NCI-H2196 treated with DMSO at 0.1 percent for 48 hours (cell line): ENCODE data around the gene RAD51B.
"Not testable (repeated sequence)": the region's sequence is repeated elsewhere in the genome, so short reads cannot be mapped to it uniquely, and the experiment has no call there.

Experiments used
- DNase-seq: peaks from one replicate; lab custom pipeline; 2025; ENCODE audit not compliant: unreplicated experiment; lab: John Stamatoyannopoulos, UW

RAD51B gene

DNA sequence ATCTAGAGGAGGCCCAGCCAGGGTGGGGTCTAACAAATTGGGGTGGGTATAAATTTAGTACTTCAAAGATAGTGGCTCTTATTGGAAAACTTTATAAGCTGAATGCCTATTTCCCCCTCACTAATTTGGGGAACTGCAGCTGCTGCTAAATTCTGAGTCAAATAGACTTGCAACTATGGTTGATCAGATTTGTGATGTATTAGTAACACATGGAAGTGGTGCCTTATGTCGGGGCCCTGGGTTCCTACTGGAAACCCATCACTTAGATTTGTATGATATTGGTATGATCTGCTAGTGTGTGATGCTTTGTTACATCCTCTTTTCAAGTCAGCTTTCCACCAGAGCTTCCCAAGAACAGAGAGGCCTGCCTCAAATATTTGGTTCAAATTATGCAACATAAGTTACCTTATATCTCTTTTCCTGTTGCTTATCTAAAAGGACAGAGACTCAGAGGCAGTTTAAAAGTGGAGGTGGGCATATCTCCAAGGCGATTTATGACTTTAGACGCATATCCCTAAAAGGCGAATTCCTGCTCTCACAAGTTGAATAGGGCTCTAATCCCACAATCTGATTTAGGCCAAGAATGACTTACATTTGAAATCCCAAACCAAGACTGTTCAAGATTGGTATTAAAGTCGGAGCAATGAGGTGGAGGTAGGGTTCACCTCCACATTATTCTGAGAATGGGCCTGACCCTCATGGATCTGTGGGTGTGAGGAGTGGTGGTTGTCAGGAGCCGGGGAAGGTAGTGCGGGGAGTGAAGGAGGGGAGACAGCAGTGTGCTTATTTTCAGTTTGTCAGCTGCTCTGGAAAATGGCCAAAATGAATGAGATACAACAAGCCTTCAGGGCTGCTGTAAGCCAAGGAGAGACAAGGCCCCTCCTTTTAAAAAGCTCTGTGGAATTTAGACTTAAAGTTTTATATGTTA, 425.8 kb downstream of the RAD51B start:
- DNase-seq: peak; percentile 8

DNA sequence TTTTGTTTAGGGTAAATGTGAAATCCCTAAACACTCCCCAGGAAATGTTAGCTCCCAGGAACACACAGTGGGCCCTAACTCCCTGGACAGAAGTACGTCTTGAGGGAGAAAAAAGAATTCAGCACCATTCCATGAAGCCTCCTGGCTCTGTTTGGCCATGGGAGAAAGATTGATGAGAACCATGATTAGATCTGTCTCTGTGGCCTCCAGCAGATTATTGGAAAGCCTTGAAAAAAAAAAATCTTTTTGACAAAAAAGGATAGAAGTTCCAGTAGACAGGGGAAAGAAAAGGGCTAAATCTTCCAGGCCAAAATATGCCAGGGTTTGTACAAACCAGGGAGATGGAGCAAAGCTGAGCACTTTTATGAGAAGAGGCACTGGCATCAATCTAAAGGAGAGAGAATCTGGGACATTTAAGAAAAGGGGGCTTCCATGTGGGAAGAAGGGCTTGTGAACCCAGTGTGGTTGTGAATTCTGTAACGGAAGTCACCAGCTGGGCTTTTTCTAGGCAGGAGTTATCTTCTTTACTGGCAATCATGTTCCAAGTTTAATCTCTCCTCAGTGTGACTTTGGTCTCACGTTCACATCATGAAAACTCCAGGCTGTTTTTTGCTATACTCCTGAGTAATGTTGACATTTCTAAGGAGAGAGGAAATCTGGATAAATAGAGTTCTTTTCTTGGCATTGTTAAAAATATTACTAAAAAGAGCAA, 426.7 kb downstream of the RAD51B start:
- no peak for DNase-seq

DNA sequence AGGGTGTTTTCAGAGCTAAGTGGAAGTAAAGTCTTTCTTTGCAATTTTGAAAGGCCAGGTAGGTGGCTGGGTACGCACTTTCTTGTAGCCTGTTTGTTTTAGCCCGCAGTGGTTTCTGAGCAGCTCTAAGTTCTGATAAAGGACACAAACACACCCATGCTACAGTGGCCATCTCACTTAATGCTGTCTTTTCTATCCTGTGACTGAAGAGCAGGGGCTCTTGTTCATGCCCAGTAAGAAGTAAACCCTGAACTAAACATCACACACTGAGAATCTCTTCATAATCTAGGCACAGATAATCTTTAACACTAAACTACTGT, 427.2 kb downstream of the RAD51B start:
- no peak for DNase-seq

DNA sequence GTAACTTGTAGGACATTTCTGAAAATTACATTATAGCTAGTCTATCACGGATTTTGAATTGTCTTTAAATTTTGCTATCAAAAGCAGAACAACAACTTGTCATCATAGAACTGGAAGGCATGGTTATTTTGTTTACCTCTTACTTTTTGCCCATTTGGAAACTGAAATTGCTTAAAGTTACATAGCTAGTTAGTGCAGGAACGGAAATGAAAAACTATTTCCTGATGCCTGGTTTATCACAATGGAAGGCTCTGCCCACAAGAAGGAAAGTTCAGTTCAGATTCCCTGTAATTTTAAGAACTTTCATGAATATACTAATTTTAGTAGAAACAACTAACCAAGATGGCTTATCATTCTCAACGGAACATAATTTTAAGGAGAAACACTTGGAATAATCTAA, 427.7 kb downstream of the RAD51B start:
- no peak for DNase-seq

DNA sequence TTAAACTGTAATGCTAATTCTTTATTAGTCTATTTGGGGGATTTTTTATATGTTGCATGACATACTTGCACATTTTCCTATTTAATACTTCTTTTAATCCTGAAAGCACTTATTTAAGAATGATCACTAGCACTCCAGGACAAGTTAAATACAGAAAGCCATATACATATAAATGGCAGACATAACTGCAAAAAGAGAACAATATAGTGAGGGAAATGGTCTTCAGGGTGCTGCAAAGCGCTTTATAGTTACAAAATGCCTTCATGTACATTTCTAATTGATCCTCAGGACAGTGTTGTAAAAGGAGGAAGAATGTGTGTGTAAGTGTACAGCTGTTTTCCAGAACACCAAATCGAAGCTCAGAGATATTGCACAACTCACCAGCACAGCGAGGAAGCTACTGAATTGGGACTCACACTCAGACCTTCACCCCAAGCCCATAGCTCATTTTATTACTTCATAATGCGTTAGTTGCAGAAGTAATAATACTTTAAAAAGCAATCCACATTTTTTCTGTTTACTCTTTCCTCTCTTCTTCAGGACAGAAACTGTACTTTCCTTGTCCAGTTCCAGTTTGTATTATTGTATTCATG, 428.2 kb downstream of the RAD51B start:
- no peak for DNase-seq

DNA sequence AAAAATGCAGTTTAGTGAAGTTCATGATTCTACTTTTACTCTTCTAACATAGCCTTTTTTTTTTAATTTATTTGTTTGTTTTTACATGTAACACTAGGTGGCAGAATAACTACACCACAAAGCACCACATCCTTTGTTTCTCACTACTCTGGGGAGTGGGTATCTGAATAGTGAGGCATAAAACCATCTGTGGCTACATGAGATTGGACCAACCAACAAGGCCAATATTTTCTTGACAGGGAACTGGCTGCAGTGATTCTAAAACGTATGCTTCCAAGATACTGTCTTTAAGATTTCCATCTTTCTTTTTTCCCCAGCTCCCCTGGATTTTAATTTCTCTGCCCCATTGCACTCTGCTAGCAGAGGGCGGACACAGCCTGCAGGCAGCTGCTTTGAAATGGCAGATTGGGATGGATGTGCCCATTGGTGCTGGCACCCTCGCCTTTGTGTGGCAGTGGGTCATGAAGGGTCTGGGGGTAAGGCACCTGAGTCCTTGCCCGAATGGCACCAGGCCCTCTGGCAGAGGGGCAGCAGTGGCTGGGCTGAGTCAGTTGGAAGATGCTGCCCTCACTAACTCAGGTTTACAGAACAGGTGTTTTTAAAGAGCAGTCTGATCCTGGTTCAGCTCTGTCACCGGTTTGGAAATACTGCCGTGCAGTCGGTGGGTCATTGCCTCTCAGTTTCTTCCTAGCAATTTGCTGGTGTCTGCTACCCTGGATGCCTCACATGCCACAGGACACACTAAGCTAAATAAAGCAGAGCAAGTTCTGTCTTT, 429.1 kb downstream of the RAD51B start:
- DNase-seq: peak; percentile 71

DNA sequence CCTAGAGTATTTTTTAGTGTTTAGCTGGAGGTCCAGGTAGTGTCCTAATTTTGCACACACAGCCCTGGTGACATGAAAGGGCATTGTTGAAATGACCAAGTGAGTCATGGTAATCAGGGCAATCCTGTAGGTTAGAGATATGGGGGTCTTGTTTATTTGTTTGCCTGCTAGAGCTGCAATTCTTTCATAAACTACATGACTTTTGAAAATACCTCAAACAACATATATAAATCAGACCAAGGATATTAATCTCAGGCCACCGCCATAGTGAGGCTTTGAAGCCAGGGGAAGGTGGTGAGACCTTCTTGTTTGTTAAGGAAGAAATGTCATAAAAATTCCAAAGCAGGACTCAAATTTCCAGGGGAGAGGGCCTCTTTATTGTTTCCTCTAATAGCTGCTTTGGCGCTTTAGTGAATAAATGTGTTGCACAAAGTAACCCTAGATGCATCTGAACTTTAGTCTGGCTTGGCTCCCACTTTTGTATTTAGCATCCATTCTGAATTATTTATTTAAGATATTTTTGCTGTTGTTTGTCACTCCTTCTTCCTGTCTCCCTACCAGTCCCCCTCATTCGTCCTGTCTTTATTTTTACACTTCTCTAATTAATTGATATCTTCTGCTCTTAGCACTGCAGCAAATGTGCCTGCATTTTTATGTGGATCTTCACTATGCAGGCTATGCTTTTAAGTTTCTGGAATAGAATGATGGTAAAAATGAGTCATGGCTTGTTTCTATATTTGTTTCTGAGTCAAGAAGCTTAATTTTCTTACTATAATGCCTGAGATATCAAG, 430.3 kb downstream of the RAD51B start:
- peak; percentile 44 for DNase-seq

DNA sequence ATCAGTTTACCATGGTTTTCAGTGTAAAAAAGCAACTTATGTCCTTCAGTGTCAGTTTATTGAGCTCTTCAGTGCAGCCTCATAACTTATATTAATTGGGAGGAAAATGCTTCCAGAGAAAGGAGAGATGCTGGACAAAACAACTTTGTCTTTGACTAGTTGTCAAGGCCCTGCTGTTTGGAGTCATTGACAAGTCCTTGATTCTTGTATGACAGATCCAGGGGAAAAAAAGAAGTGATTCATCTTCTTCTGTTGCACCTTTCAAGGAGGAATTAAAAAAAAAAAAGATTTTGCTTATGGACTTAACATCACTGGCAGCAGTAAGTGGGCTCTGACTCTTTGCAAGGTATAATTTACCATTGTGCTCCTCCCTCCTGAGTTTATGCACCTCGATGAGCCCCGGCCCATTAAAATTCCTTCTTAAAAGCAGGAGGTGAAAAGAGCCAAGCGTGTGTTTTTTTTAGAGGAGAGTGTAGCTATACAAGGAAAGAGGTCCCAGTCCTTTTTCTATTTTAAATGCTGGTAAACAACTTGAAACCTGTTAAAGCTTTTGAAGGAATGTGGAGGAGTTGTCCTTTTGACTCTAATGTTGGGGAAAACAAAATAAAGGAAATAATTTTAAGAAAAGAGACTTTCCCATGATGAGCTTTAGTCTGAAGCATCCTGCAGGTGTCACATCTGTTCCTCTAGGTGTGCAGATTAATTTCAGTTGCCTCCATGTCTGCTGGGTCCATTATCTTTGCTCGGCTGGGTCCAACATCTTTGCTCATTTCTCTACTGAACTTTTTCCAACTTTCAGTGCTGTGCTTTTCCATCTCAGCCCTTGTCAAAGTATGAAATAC, 431.6 kb downstream of the RAD51B start:
- DNase-seq: peak; percentile 8

DNA sequence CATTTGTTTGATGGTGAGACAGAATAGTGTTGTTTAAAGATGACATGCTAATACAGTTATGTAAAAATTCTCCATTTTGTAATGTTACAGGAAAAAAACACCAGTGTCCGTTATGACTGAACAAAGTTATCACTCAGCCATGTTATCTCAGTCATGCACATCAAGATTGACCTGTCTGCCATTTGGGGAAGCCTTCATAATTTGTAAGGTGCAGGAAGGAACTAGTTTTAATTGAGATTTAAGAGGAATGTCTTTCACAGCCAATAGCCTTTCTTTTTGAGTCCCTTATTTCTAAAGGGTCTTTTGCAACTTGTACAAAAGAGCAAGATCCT, 432.2 kb downstream of the RAD51B start:
- DNase-seq: no peak

DNA sequence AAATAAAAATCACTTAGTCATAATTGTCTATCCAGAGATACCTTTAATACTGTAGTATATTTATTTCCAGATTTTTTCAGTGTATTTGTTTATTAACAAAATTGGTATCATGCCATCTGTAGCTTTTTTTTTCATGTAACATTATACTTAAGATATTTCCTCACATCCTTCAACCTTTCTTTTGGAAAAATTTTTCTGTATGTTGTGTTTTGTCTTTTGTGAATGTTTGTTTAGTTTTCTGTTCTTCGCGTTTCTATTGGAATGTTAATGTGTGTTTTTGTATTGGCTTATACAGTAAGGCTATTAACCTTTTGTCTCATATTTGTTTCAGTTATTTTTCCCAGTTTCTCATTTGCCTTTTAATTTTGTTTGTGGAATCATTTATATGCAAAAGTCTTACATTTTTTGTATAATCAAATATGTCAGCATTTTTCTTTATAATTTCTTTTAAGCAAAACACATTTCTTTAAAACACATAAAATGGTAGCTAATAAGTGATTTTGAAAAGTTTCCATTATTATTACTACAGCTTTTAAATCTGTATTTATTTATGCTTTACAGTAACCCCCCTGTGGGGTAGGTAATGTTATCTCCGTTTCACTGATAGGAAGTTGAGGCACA, 433.7 kb downstream of the RAD51B start:
- DNase-seq: no peak

DNA sequence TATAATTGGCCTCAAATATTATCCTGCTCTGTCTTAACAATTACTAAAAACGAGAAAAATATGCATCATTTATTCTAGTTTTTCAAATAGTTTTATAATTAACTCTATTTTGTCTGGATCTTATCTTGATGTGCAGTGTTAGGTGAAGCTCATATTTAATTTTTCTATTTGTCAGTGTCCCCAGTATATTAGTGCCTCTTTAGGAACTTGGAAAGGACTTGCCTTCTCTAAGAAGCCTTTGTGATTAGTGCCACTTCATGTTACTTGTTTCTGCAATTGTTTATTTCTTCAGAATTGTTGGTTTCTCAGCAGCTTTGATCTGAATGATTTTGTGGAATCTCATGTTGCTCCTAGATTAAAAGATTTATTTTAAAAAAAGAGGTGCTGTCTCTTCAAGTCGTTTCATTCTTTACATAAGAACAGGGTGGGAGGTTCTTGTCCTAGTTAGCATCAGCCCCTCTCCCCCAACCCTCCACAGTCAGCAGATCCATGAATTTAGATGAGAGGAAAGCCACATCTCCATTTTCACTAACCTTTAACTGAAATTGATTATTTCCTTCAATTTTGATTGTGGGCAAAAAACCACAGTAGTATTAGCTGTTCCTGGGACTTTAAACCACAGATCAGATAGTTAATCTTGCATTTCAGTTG, 434.4 kb downstream of the RAD51B start:
- no peak for DNase-seq

DNA sequence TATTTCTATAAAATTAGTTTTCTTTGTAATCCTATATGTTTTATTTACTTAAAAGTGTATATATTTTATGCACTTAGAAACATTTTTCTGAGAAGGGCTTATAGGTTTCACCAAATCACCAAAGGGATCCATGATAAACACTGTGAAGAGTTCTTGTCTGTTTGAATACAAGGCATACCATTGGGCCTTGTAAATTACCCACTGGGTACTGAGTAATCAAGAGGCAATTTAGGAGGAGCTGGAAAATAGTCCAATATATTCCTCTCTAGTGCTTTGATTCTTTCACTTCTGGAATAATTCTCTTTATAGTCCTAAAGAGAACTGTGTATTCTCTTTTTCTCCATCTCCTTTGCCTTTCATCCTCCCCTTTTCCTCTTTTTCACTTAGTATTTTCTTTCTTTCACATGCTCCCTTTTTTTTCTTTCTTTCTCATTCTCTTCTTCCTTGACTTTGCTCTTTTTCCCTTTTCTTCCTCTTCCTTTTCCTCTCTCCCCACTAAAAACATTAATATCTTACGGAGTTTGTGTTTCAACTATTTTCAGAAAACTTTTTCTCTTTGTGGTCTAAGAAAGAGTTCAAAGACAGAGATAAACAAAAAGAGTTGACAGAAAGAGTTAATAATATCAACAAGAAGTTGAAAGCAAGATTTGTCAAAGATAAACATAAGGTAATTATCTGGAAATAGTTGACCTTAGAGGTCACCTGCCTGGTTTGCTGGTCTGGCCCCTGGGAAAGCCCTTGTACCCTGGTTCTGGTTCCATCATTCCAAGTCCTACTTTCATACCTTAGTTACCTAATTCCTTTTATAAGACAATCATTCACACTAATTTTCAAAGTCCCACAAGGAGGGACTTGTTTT, 435.3 kb downstream of the RAD51B start:
- no peak for DNase-seq

DNA sequence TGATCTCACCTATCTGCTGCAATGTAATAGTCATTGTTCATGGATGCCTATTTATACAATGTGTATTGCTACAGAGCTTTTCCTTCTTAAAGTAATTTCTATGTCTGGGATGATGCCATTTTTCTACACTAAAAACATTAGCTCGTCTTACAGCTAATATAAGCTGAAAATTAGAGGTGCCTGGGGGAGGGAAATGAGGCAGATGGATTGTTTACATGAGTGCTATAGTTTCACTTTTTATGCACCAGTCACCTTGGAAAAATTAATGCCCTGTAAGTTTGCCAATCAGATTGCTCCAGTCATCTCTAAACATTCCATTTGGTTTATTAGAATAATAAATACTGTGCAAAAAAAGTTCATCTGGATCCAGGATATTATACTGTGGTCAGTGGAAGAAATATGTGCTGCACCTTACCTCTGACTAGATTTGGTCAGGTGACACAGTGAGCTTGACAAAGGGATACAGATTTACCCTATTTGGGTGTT, 436.2 kb downstream of the RAD51B start:
- DNase-seq: peak; percentile 7

DNA sequence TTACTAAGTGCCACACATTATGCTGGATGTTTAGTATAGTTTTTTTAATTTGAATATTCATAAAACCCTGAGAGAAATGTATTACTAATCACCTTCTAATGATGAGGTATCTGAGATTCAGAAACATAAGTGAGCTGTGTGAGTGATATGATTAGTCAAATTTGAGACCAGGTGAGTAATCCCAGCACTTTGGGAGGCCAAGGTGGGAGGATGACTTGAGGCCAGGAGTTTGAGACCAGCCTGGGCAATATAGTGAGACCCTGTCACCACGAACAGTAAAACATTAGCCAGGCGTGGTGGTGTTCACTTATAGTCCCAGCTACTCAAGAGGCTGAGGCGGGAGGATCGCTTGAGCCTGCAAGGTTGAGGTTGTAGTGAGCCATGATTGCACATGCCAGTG, 438.4 kb downstream of the RAD51B start:
- DNase-seq: no peak

DNA sequence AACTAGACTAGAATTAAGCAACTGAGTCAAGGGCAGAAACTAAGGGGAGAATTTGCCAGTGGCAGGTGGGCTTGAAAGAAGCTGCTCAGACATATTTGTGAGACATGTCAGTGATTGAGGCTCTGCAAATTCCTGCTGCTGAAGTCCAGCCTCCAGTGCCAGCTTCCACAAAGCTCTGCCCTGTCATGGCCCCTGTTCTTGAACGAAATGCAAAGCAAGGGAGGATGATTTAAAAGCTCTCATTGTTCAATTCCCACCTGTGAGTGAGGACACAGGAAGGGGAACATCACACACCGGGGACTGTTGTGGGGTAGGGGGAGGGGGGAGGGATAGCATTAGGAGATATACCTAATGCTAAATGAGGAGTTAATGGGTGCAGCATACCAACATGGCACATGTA, 439.4 kb downstream of the RAD51B start:
- not testable (repeated sequence) for DNase-seq

DNA sequence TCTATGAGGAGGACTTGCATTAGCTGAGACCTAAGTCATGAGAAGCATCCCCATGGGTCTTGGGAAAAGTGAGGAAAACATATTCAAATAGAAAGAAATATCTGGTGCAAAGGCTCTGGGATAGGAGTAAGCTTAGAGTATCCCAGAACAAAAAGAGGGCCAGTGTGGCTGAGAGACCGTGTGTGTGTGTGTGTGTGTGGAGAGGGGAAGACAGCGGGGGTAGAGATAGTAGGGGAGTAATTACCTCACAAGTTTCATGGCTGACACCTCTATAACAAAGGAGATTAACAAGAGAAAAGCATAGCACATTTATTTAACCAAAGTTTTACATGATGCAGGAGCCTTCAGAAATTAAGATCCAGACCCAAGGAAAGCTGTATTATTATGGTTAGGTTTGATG, 440.5 kb downstream of the RAD51B start:
- no peak for DNase-seq

DNA sequence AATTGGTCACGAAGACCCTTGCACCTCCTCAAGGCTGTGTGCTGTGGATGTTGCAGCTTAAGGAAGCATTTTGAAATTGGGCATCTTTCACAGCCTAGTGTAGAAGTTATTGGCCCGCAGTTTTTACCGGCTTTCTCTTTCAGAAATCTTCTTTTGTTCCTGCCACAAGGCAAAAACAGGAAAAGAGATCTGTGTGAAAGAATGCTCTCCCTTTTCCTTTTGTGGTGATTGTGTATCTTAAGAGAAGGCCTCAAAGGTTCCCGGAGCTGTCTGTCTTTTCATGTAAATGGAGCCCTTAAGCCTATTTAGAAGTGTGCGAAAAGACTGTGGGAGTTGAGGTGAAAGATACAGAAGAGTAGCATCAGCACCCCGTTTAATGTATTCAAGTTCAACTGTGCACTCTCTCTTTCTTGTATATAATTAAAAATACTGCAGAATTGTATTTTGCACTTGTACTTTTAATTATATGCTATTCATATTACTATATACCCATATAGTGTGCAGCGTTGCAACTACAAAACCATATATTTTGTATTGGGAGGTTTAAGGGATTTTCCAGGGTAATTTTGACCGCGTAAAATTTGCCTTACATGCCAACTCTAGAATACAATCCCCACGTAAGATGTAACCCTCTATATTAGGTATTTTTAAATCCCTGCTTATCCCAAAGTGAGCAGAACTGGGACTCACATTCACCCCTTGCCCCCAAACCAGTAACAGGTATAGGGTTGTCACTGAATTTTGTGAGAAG, 441.7 kb downstream of the RAD51B start:
- no peak for DNase-seq
